ENCODE results near the gene MICALL1.

- TF ChIP-seq CTCF (IDR thresholded peaks at IDR 0.05; ENCODE audit: borderline replicate concordance, extremely low read depth, low read length, poor library complexity, severe bottlenecking) (no peak), EZH2 (IDR thresholded peaks at IDR 0.05; ENCODE audit: borderline replicate concordance, low read depth, low read length, severe bottlenecking) (no peak)
Observed at GRCh38 chr22:37968452-37969251, 62.6 kb downstream of the MICALL1 start.
